ENCODE measurements around the gene REXO2. TPM values are rescaled to one million over a fixed set of nuclear protein-coding genes. Genes with fewer than 3 reads are reported as not detected.

Gene REXO2
- total and polyA plus RNA-seq, 2 of the 4 experiments (the other 2 are of a cell fraction) = 179 to 255 TPM

DNA sequence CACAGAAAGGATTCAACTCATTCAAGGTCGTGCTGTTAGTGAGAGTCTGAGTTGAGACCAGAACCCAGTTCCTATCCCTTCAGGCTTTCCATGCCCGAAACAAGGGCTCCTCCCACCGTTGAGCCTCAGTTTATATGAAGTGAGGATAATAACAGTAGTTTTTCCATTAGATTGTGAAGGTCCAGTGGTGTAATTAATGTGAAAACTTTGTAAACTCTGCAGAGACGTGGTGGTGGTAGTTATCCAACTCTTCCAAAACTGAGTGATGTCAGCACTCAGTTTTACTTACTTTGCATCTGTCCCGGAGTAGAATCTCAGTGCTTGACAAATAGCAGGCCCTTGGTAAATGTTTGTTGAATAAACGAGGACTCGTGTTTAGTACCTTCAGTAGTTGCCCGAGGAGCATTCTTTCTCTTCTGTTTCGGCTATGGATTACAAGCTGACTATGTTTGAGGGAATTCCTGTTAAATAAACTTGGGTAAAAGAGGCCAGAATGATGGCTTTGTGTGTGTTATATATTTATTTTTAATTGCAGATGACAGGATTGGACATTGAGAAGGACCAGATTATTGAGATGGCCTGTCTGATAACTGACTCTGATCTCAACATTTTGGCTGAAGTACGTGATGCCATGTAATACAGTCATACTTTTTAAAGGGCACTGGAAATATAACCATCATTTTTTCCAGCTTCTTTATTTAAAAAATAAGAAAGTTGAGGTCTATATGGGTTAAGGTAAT, 1.0 kb downstream of the REXO2 start (continued):
- TF ChIP-seq CTCF (conservative IDR thresholded peaks at IDR 0.05; ENCODE audit: low read depth, low read length) = no peak
